ENCODE measurements around the gene GMDS.

DNA sequence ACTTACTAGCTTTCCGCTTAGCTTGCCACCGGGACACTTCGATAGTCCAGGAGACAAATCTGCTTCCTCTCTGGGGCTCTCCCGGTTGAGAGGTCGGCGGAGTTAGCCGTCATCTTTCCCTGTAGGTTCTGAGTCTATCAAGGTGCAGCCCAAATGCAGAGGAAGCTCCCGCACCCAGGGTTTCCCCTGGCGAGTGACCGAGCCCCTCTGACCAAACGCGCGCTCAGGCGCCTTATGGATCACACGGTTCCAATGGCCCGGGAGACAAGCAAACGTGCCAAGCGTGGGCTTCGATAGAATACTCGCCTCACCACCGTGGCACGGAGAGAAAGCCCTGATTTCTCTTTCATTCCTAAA, 651.5 kb downstream of the GMDS start:
- TF ChIP-seq POLR2A (IDR thresholded peaks at IDR 0.05) = no peak
- TF ChIP-seq, protein P1, sequence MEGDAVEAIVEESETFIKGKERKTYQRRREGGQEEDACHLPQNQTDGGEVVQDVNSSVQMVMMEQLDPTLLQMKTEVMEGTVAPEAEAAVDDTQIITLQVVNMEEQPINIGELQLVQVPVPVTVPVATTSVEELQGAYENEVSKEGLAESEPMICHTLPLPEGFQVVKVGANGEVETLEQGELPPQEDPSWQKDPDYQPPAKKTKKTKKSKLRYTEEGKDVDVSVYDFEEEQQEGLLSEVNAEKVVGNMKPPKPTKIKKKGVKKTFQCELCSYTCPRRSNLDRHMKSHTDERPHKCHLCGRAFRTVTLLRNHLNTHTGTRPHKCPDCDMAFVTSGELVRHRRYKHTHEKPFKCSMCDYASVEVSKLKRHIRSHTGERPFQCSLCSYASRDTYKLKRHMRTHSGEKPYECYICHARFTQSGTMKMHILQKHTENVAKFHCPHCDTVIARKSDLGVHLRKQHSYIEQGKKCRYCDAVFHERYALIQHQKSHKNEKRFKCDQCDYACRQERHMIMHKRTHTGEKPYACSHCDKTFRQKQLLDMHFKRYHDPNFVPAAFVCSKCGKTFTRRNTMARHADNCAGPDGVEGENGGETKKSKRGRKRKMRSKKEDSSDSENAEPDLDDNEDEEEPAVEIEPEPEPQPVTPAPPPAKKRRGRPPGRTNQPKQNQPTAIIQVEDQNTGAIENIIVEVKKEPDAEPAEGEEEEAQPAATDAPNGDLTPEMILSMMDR (IDR thresholded peaks at IDR 0.05) = no peak
